NCI-H1417 (cell line): ENCODE data around the gene KLF3.
"Not testable (repeated sequence)": the region's sequence is repeated elsewhere in the genome, so short reads cannot be mapped to it uniquely, and the experiment has no call there.

Experiments used
- DNase-seq, 3 experiments: peaks; one replicate each; lab custom pipeline; 2025; lab: John Stamatoyannopoulos, UW

Gene KLF3

DNA sequence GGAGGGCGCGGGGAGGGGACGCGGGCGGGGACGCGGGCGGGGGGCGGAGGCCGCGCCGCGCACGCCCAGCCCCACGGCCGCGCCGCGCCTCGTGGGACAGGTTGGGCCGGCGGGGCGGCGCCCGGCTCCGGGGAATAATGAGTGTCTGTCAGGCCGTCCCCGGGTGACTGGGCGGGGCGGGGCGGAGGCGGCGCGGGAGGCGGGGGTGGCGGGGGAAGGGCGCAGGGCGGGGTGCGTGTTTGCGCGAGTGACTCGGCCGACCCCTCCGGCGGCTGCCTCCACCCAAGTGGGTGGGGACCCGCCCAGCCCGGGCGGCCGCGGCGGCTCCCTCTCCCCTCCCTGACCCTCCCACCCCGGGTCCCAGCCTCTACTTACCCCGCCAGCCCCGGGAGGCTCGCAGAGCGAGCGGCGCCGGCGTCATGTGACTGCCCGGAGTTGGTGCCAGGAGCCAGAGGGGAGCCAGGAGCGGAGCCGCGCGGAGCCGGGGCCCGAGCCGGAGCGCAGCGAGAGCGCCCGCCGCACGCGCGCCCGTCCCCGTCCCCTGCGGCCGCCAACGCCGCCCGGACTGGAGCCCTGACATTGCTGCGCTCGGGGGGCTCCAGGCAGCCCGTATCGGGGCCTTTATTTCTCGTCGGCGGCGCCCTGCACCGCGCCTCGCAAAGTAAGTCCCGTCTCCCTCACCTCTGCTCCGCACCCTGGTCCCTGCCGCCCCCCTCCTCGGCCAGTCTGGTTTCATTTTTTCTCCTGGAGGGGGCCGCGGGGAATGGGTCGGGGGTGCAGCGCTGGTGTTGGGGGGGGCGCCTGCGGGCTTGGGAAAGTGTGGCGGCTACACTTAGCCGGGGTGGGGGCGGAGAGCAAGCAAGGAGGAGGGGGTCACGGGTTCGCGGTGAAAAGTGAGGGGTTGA lies at the start of gene KLF3:
KLF3 (plus strand) TSS at position 399 of the 905 bp plus-strand sequence. CDS start 16,427 bp downstream, outside the sequence.
- peak; percentile 89 to 94 (median 90) for DNase-seq

DNA sequence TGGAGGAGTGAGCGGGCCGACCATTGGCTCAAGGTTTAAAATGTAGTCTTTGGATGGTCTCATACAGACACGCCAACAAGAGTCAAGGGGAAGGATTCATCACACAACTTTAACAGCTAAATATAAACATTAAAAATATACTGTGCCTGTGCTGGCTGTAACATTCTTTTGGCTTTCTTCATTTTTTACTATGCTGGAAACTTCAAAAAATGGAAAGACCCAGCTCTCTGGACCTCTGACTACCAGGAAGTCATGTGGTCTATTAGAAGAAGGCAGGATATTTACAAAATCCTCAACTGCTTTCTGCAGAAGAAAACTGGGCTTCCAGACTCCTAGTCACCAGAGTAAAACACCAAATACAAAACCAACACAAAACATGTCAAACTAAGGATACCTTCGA lies 49.8 kb upstream of the KLF3 start:
- no peak for DNase-seq

DNA sequence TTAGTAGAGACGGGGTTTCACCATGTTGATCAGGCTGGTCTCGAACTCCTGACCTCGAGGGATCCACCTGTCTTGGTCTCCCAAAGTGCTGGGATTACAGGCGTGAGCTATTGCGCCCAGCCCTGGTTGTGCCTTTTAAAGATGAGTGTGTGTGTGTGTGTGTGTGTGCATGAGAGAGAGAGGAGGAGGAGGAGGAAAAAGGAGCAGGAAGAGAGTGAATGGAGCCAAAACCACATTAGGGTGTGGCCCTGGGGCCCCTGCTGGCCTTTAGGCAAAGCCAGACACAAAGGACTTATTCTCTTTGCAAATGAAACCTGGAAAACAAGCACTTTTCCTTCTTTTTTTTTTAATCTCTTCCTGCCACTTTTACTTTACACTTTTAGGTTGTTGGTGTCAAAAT lies 48.2 kb upstream of the KLF3 start:
- no peak for DNase-seq

GRCh38 chr4:38618505-38618904 lies 45.5 kb upstream of the KLF3 start:
- no peak for DNase-seq

- no peak for DNase-seq
These were observed 44.7 kb upstream of the KLF3 start for GRCh38 chr4:38619316-38619715.

GRCh38 chr4:38620065-38620464 lies 43.9 kb upstream of the KLF3 start:
- no peak for DNase-seq

GRCh38 chr4:38620527-38621027 lies 43.4 kb upstream of the KLF3 start:
- no peak for DNase-seq

GRCh38 chr4:38621028-38621684 lies 42.8 kb upstream of the KLF3 start:
- DNase-seq: peak; percentile 3 to 64 (median 48)

- DNase-seq: no peak
These were observed 42.2 kb upstream of the KLF3 start for GRCh38 chr4:38621831-38622230.

DNA sequence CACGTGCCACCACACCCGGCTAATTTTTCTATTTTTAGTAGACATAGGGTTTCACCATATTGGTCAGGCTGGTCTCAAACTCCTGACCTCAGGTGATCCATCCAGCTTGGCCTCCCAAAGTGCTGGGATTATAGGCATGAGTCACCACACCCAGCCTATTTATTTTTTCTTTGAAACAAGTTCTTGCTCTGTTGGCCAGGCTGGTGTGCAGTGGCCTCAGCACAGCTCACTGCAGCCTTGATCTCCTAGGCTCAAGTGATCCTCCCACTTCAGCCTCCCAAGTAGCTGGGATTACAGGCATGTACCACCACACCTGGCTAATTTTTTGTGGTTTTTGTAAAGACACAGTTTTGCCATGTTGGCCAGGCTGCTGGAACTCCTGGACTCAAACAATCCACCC lies 41.7 kb upstream of the KLF3 start:
- DNase-seq: not testable (repeated sequence)

DNA sequence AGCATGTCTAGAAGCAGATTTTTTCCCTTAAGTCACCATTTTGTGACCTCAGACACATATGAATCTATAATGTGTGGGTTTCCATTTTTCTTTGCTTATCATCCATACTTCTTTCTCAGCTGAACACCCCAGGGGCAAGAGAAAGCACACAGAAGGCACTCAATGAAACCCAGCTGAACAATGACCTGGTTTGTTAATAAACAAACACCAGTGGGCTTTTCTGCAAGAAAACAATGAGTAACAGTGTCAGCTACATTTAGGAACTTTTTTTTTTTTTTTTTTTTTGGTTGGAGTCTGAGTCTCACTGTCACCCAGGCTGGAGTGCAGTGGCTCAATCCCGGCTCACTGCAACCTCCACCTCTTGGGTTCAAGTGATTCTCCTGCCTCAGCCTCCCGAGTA lies 40.7 kb upstream of the KLF3 start:
- no peak for DNase-seq

GRCh38 chr4:38624311-38624710 lies 39.7 kb upstream of the KLF3 start:
- DNase-seq: no peak

- DNase-seq: no peak
These were observed 38.5 kb upstream of the KLF3 start for GRCh38 chr4:38625508-38625907.

DNA sequence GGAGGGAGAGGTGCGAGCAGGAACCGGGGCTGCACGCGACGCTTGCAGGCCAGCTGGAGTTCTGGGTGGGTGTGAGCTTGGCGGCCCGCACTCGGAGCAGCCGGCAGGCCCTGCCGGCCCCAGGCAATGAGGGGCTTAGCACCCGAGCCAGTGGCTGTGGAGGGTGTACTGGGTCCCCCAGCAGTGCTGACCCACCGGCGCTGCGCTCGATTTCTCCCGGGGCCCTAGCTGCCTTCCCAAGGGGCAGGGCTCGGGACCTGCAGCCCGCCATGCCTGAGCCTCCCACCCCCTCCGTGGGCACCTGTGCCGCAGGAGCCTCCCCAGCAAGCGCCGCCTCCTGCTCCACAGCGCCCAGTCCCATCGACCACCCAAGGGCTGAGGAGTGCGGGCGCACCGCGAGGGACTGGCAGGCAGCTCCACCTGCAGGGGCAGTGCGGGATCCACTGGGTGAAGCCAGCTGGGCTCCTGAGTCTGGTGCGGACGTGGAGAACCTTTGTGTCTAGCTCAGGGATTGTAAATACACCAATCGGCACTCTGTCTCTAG lies 37.0 kb upstream of the KLF3 start:
- not testable (repeated sequence) for DNase-seq

- DNase-seq: no peak
These were observed 33.5 kb upstream of the KLF3 start for GRCh38 chr4:38630519-38630918.

DNA sequence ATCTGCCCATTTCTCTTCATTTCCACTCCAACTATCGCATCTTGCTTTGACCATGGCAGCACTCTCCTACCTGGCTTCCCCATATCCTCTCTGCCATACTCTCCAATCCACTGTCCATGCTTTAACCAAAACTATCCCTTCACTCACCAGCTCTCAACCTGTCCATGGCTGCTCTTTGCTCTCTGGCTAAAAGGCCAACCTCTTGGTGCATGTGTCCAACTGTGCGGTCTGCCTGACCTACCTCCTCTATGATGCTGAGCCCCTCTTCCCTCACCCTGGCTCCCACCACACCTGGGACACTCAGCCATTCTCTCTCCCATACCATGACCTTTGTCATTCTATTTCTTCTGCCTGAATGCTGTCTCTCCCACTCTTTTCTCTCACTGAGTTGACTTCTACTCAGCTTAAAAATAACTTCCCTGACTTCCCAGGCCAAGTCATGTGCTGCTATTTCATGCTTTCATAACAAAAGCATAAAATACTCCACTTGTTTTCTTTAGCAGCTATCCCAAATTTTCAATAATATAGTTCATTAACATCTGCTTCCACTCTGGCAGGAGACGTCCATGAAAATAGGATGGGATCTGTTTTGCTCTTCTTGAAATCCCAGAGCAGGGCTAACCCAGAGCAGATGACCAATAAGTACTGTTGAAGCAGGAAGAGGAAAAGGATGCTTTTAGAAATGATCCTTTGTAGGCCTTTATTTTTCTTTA lies 29.8 kb upstream of the KLF3 start:
- no peak for DNase-seq

- DNase-seq: no peak
These were observed 24.8 kb upstream of the KLF3 start for GRCh38 chr4:38639242-38639641.

DNA sequence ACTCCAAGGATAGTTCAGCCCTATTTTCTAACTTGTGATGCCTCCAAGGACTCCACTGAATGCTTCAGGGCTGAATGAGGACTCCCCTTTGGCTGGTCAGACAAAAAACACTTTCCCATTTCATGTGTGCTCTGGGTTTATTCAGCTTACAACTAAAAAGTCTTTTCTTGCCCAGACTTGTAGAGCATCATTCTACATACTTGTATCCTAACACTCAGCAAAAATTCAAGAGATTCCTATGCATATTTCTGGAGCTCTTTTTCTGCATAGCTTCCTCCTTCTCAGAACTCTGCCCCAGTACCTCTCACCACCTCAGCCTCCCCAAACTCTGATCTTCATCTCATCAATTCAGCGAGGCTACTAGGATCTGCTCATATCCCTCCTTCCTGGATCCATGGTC lies 22.2 kb upstream of the KLF3 start:
- no peak for DNase-seq

GRCh38 chr4:38644201-38644600 lies 19.8 kb upstream of the KLF3 start:
- DNase-seq: no peak

DNA sequence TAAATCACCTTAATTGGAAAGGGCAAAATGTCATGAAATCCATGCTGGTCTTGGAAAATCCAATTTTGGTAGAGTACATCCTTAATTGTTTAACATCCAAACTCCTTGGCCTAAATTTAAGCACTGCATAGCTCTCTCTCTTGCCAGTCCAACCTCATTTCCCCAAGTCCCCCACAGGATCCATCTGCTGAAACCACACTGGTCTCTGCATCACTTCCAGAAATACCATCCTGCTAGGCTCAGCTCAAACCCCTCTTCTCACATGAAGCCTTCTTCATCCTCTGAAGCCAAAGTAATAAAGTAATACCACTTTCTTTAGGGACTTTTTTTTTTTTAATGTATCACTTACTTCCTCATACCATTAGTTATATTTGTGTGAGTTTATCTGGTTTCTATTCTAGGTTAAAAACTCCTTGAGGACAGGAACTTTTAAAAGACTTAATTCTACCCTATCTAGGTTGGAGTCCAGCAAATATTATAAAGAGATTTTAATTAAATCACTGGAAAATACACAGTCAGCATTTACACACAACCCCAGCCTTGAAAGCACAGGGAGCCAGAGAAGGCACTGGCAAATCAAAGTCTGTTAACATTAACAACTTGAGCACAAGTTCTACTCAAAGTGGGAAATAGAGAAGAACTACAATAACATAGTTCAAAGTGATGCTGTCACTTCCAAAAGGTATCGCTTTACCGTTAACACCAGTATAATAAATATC lies 16.7 kb upstream of the KLF3 start:
- no peak for DNase-seq

GRCh38 chr4:38650133-38650532 lies 13.9 kb upstream of the KLF3 start:
- DNase-seq: no peak

DNA sequence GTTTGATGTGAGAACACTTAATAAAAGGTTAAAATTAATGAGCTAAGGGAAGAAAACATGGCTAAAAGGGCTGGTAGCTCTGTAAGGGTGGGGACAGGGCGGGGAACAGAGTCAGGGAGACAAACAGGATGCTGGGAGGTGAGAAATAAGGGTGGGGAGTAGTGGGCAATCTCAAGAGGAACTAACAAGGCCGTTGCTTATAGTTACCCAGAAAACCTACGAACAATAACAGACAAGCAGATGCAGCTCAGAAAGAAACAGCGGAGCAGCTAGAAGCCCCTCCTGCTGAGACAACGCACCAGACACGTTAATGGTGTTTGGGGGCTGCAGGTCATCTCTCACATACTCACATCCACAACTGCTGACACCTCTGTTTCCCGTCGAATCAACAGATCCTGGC lies 9.7 kb upstream of the KLF3 start:
- peak in 1 of 3 experiments; percentile 6 for DNase-seq
